ENCODE results near the gene CADM2. TPM values are rescaled to one million over a fixed set of nuclear protein-coding genes. Genes with fewer than 3 reads are reported as not detected.
"Not testable (repeated sequence)": the region's sequence is repeated elsewhere in the genome, so short reads cannot be mapped to it uniquely, and the experiment has no call there.

The CADM2 gene
- total RNA-seq, 1 donor from 2014 or later, result not detected

DNA sequence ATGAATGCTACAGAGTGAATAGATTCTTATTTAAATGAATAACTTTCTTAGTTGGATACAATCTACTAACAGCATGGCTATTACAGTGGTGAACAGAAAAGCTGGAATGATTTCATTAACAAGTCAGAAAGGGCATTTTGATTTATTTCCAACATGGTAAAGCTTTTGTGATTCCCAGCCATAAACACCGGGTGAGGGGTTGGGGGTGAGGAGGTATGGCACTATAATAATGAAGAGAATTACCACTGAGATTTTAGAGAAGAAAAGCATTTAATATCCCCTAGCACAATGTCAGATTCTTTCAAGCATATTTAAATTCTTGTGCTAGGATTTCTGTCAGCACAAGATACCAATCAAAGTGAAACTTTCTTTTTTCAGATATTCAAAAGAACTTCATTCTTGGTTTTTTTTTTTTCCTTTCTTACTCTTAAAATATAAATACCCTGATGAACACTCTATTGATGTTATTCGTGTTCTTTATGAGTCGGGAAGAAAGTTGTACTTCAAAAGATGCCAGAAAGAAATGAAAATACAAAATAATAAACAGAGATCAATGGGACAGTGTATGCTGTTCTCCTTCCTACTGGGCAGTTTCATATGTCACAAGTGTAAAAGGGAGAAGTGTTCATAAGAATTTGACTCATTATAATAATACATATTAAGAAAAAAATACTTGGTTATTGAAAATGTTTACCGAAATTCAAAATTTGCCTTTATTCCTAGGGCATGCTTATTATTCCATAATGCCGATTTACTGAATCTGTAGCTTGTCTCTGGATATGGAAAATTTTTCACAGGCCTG is 522.8 kb downstream of the CADM2 start:
- no peak for DNase-seq (ENCODE audit: low read depth)

DNA sequence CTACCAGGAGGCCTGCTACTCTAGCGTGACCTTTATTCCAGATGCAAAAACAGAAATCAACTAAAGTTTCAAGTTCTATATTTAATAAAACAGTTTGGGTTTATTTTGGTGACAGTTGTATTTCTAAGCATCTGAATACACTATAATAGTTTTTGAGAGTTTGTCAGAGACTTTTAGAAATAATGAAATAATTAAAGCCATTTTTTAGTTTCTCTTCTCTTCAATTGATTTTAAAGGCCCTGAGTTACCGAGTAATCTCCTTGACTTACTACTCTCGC is 523.4 kb downstream of the CADM2 start:
- no peak for DNase-seq (ENCODE audit: low read depth)

DNA sequence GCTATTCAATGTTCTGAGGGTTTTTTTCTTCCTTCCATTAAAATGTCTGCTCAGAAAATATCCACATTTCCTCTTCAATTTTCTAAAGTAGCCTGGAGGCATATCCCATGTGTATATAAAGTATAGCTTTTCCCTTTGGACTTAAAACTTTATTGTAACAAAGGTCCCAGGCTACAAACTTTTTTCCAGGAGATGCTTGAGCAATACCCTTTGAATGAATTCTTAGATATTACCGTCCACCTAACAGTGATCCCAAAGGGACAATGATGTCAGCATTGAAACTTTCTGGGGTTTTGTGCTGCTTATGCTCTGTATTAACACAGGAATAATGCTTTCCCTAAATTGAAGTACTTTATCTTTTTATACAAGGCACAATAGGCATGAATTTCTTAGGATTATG is 525.2 kb downstream of the CADM2 start:
- no peak for DNase-seq (ENCODE audit: low read depth)

DNA sequence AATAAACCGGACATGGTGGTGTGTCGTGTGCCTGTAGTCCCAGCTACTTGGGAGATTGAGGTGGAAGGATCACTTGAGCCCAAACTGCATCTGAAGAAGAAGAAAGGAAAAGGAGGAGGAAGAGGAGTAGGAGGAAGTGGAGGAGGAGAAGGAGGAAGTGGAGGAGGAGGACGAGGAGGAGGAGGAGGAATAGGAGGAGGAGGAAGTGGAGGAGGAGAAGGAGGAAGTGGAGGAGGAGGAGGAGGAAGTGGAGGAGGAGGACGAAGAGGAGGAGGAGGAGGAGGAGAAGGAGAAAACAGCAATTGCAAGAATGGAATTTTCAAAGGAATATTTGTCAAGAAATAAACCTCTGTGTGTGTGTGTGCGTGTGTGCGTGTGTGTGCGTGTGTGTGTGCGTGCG is 528.6 kb downstream of the CADM2 start:
- DNase-seq (ENCODE audit: low read depth), result no peak

DNA sequence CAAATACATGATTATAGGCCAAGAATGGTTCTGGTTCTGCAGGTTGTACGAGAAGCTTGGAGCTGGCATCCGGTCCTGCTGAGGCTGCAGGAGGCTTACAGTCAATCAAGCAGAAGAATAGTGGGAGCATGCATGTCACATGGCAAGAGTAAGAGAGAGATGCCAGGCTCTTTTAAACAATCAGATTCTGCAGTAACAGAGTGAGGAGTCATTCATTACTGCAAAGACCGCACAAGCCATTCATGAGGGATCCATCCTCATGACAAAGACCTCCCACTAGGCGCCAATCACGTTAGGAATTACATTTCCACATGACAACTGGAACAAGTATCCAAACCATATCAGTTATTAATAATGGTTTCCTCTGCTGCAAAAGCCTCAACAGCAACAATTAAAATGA is 536.8 kb downstream of the CADM2 start:
- no peak for DNase-seq (ENCODE audit: low read depth)

DNA sequence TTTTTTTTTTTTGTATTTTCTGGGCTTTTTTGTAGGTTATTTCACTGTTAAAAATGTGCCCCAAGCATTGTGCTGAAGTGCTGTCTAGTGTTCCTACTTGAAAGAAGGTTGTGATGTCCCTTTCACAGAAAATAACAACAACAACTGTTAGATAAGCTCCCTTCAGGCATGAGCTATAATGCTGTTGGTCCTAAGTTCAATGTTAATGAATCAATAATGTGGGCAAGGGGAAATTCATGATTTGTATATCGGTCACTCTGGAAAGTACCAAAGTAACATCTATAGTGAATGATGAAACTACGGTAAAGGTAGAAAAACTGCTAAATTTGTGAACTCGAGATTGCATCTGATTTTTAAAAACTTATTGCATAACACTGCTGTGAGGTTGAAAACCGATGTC is 539.4 kb downstream of the CADM2 start:
- DNase-seq (ENCODE audit: low read depth), result no peak

DNA sequence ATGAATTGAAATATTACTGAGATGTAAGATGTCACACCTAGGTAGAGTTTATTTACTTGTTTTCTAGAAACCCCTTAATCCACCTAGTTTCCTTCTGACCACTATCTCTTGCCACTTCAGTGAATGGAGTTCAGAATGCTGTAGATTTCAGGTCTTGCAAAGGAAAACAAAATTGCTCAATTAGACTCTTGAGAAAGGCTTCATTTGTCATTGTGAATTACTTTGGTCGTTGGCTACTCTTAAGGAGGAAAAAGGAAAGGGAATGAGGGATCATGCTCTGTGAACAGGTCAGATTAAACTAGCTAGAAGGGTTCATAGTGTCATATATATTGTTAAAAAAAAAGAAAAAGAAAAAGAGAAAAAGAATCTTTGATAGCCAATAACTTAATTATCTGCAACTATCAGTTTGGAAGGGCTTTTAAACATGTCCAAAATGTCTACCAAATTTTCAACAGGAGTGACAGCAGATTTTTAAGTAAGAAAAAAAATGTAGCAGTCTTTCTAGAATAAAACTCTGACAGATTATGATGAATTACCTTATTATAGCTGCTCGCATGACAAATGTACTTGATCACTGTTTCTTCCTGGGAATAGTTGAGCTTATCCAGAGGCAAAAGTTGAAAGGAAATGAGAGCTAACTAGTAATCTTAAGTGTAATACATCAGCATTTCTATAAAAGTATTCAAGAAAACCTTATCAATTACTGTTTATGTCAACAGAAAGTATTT is 543.5 kb downstream of the CADM2 start:
- DNase-seq (ENCODE audit: low read depth), result no peak

DNA sequence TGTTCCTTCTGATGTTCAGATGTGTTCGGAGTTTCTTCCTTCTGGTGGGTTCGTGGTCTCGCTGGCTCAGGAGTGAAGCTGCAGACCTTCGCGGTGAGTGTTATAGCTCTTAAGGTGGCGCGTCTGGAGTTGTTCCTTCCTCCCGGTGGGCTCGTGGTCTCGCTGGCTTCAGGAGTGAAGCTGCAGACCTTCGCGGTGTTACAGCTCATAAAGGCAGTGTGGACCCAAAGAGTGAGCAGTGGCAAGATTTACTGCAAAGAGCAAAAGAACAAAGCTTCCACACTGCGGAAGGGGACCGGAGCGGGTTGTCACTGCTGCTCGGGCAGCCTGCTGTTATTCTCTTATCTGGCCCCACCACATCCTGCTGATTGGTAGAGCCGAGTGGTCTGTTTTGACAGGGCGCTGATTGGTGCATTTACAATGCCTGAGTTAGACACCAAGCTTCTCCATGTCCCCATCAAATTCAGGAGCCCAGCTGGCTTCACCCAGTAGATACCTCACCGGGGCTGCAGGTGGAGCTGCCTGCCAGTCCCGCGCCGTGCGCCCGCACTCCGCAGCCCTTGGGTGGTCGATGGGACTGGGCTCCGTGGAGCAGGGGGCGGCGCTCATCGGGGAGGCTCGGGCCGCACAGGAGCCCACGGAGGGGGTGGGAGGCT is 545.5 kb downstream of the CADM2 start:
- peak; percentile 2 for DNase-seq (ENCODE audit: low read depth)

DNA sequence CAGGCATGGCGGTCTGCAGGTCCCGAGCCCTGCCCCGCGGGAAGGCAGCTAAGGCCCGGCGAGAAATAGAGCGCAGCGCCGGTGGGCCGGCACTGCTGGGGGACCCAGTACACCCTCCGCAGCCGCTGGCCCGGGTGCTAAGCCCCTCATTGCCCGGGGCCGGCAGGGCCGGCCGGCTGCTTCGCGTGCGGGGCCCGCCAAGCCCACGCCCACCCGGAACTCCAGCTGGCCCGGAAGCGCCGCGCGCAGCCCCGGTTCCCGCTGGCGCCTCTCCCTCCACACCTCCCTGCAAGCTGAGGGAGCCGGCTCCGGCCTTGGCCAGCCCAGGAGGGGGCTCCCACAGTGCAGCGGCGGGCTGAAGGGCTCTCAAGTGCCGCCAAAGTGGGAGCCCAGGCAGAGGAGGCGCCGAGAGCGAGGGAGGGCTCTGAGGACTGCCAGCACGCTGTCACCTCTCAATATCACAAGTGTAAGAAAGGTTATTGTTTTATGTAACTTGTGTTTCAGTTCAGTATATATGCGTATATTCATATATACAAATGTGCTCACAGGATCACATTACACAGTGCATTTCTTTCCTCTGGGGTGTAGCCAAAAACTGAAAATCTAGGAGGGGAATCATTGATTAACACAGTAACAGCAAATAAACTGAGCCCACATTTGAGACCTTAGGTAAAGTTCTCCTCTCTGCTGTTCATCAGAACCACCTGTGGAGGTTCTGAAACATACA is 546.2 kb downstream of the CADM2 start:
- not testable (repeated sequence) for DNase-seq (ENCODE audit: low read depth)

DNA sequence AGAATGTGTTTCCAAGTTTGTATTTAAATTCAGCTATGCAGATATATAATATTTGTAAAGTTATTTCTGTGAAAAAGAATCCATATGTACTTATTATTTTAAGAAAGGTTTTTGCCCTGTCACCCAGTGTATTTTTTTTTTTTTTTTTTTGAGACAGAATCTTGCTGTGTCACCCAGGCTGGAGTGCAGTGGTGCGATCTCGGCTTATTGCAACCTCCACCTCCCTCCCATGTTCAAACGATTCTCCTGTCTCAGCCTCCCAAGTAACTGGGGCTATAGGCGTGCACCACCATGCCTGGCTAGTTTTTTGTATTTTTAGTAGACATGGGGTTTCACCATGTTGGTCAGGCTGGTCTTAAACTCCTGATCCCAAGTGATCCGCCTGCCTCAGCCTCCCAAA is 548.3 kb downstream of the CADM2 start:
- not testable (repeated sequence) for DNase-seq (ENCODE audit: low read depth)

DNA sequence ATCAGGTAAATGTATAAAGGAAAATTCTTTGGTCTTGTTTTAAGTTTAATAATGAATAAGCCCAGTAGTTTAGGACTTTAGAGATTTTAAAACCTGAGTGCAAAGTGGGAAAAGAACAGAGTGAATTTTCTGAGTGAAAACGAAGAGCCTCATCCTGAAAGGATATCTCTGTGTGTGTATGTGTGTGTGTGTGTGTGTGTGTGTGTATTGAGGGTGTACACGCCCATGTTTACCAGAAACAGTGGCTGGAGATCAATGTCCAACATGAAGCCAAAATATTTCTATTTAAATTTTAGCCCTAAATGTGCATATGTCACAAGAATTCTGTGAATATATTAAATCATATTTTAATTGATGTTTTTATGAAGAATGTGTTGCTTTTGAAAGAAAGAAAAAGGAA is 549.9 kb downstream of the CADM2 start:
- DNase-seq (ENCODE audit: low read depth), result no peak

DNA sequence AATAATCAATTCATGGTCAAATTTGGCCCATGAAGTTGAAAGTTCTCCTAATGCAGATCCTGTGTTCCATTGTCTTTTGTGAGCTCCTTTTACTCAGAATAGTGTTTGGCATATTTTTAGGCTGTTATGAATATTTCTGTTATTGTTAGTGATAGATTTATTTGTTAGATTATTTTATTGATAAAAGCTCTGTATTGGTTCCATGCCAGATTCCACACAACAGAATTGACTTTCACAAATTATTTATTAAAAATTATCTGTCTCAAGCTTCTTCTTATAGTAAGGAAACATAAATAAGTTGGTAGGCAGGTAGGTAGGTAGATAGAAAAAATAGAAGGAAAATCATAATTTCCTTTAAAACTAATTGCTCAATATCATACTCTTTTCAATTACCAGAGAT is 557.4 kb downstream of the CADM2 start:
- no peak for DNase-seq (ENCODE audit: low read depth)

DNA sequence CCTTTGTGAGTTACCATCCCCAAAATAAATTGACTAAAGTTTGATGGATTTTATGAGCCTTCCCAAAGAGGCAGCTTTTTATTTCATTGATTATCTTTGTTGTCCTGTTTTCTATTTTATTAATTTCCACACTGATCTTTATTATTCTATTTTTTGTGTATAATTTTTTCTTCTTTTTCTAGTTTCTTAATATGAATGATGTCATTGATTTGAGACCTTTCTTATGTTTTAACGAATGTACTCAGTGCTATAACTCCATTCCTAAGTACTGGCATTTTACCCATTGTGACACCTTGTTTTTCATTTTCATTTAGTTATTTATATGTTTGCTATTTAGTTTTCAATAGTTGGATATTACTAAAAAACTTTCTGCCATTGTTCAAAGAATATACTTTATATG is 565.3 kb downstream of the CADM2 start:
- no peak for DNase-seq (ENCODE audit: low read depth)

DNA sequence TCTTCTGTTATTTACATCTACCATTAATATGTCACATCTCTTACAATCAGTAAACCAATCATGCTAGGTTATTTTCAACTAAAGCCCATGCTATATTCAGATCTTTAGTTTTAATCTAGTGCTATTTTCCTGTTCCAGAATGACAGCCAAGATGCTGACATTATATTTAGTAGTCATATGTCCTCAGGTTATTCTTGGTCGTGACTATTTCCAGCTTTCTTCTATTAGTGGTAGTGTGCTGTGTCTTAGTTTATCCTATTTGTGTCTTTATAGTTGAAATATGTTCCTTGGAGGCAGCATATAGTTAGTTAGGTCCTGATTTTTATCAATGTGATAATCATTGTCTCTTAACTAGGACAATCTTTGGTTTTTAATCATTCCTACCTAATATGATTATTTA is 566.5 kb downstream of the CADM2 start:
- DNase-seq (ENCODE audit: low read depth), result no peak

DNA sequence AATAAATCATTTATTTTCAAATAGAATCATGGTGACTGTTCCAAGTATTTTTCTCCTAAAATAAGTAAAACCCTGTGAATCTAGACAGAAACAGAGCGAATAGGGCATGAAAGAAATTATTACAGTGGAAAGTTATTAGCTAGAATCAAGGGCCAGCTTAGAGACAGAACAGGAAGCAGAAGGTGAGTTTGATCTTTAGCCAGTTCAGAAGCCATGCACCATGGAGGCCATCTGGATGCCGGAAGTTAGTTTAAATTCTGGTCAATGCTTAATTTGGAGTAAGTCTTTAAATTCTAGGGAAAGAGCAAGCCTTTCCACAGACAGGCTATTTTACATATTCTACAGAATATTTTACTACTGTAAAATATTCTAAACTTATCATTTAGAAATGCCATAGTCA is 574.8 kb downstream of the CADM2 start:
- no peak for DNase-seq (ENCODE audit: low read depth)

DNA sequence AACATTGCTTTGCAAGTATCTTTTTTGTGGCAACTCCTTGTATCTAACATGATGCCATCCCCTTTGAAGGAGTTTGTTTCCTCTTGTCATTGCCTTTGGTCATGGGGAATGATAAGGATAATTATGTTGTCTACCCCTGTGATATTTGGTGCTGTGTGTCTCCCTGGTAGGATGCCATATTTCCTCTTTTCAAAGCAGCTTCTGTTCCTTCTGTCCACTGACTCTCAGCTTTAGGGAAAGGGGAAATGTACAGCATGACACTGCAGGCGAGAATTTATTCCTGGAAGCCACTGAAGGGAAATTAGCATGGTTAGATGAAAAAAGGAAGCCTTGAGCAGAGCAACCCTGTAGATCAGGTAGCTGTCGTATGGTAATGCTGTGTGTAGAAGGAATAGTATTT is 576.7 kb downstream of the CADM2 start:
- DNase-seq (ENCODE audit: low read depth), result no peak

DNA sequence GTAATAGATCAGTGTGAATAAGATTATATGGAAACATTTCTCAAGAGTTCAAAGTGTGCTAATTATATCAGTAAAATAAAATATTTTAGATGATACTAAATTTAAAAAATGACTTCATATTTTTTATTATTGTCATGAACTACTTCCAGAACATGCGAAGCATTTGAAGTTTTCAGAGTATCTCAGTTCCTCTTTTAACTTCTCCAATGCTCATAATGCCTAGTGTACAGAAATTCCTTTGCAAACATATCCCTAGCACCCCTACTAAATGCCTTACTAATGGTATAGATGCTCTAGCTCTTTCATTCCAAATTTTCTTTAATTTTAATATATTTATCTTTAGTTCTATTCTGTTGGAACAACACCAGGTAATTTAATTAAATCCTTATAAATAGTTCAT is 580.4 kb downstream of the CADM2 start:
- DNase-seq (ENCODE audit: low read depth), result no peak

DNA sequence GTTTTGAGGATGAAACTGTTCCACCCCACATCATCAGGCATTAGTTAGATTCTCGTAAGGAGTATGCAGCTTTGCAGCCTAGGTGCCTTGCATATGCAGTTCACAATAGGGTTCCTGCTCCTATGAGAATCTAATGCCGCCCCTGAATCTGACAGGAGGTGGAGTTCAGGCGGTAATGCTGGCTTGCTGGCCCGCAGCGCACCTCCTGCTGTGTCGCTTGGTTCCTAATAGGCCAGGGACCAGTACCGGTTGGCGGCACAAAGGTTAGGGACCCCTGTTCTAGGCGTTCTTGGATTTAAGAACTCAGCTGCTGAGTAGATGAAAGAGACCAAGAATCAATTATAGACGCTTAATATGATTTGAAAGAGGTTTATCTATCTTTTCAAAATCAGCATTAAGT is 595.4 kb downstream of the CADM2 start:
- DNase-seq (ENCODE audit: low read depth), result no peak

DNA sequence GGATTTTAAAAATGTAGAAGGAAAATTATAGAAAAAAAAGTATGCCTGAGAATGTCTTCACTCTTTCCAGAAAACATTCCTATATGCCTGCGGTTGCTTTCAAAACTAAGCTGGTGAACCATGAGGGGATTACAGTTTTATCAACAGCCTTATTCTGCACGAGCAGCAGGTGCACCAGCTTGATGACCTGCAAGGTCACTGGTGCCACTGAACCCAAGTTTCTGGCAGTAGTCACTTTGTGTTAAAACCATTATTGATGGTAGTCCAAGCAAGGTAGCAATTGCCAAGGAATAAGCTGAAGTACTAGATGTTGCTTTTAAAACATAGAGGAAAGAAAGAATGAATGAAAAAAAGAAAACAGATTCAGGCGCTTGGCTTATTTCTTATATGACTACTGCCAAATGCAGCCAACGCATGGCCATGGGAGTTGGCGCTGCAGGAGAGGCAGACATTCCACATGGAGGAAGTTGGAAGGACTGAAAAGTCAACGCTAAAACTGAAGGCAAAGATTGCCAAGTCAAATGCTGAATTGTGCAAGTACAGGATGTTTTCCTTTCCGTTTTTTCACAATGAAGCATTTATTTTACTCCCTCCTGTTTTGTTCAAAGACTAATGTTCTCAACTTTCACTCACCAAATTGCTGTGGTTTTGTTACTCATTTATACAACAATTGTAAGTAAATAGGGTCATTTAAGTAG is 601.4 kb downstream of the CADM2 start:
- peak; percentile 85 for DNase-seq (ENCODE audit: low read depth)

DNA sequence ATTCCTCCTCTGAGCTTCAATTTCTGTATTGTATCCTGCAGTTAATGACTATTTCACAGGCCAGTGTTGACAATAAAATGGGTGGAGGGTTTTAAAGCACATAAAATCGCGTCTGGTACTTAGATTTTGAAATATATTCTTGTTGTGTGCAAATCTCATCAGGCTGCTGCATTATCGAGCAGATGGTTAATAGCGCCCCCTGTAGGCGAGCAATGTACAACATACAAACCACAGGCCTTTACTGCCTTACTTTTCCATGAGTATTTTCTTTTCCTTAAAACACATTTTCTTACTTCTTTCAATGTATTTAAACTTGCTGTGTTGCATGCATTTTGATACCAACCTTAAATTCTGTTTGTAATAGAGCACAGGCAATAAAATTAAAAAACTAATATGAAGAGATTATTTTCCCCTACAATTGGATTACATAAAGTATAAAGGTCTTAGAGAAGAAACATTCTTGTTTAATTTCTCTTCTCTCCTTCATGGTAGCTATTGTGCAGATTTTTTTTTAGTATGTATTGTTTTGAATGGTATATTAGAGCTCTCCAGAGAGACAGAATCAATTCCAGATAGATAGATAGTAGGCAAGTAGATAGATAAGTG is 608.4 kb downstream of the CADM2 start:
- peak; percentile 45 for DNase-seq (ENCODE audit: low read depth)

DNA sequence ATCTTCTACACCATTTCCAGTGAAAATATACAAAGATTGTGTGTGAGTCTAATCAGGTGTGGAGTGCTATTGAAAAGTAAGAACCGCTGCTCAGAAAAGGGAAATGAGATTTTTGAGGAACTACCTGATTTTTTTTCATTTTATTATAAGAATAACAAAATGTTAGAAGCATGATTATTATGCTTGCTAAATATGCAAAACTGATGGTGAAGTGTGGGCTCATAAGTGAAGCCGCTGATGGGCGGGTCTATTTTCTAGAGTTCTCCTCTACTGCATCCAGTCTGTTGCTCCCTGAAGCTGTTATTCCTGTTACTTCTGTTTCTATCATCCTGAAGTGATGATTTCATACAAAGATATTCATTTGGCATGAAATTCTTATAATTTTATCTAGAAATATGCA is 612.0 kb downstream of the CADM2 start:
- no peak for DNase-seq (ENCODE audit: low read depth)

Data from renal cortical epithelial cell (primary cell).